SK-N-MC (cell line): ENCODE data around the gene KBTBD2.

Source experiments
- EZH2 ChIP-seq: fragments of 200-600 bp; sonication (generic); IDR thresholded peaks from one replicate; pipeline ENCODE4 v1.6.1; 2017; ENCODE audit warnings: antibody characterized with exemption
- FOXP2 ChIP-seq: optimal IDR thresholded peaks from 2 replicates; pipeline ENCODE3; 2011; ENCODE audit warnings: mild to moderate bottlenecking, moderate library complexity; ENCODE audit not compliant: insufficient read depth; ENCODE audit errors: extremely low read length, control extremely low read depth
- POLR2AphosphoS5 ChIP-seq: IDR thresholded peaks from 2 replicates; pipeline ENCODE4 v1.6.1; 2012; ENCODE audit warnings: mild to moderate bottlenecking, low read depth, low read length, borderline replicate concordance

- no peak for TF ChIP-seq POLR2AphosphoS5
- no peak for TF ChIP-seq EZH2
- no peak for TF ChIP-seq FOXP2
These were observed 9.0 kb upstream of the KBTBD2 start for GRCh38 chr7:32900433-32900995.
